H1 (cell line): ENCODE data around the gene UNC13C. TPM values are rescaled to one million over a fixed set of nuclear protein-coding genes. Genes with fewer than 3 reads are reported as not detected.

Experiments used
- POLR2AphosphoS5 ChIP-seq: IDR thresholded peaks from 2 replicates; pipeline ENCODE4 v1.6.1; 2011; ENCODE audit warnings: low read depth, low read length
- RBBP5 ChIP-seq: IDR thresholded peaks from 2 replicates; pipeline ENCODE4 v1.7.1; 2012; ENCODE audit warnings: low read depth, mild to moderate bottlenecking, inconsistent platforms, low read length, moderate library complexity, borderline replicate concordance
- RNF2 ChIP-seq: fragments of 200-900, 300-1000 bp; sonication (generic); IDR thresholded peaks from 2 replicates; pipeline ENCODE4 v1.7.1; 2016; ENCODE audit warnings: borderline replicate concordance, low read depth, mild to moderate bottlenecking, antibody characterized with exemption, low read length; ENCODE audit not compliant: poor library complexity, severe bottlenecking; ENCODE audit errors: missing control alignments
- TAF7 ChIP-seq: optimal IDR thresholded peaks from 2 replicates; pipeline ENCODE3; 2011; ENCODE audit warnings: low read depth, mild to moderate bottlenecking, inconsistent platforms, low read length, moderate library complexity, borderline replicate concordance
- polyA plus RNA-seq, 7 experiments: library from polyadenylated mRNA; depleted of rRNA in 3 of 7; stranded (reverse) in 5 of 7; unstranded in 2 of 7; fragments of >200 nt in 5 of 7; fragments of 200-250 nt in 2 of 7; gene quantifications; 1 replicate in 5 of 7; 2 replicates in 1 of 7; 4 replicates in 1 of 7; pipeline versions ENCODE4 v1.2.1 to v1.2.3, GENCODE V29; 2011 to 2013; ENCODE audit warnings: missing spikeins in 2 of 7, mixed read lengths in 2 of 7
- total RNA-seq: library from RNA; stranded (reverse); fragmentation: NEBNext Ultra II Directional; extraction: Animal tissue kit (Norgen Biotek cat#: 25700); gene quantifications from 2 replicates; pipeline ENCODE4 v1.2.1, GENCODE V29; 2021

UNC13C gene
- total and polyA plus RNA-seq, 2 of the 8 experiments (the other 6 are each of a cell fraction or from before 2014, with no cell fraction given): 0.02 to 0.13 TPM

DNA sequence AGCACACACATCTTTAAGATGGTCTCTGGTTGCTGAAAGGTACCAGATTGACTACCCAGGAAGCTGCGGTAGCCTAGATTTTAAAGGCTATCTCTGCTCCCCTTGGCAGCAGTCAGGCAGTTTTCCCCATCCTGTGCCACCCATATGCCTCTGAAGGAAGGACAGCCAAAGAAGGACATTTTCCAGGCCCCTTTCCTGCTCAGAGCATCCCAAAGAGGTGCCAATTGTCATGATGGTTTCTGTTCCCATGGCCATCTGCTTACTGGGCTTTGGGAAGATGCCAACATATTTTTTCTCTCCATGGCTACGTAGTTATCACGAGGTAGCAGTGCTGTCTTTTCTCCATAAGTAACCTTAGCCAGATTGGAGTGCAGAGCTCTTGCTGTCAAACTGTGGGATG, 39.7 kb downstream of the UNC13C start (continued):
- no peak for TF ChIP-seq RNF2
- no peak for TF ChIP-seq RBBP5
- no peak for TF ChIP-seq TAF7
- TF ChIP-seq POLR2AphosphoS5: no peak
